ENCODE results near the gene RTN4R. TPM values are rescaled to one million over a fixed set of nuclear protein-coding genes. Genes with fewer than 3 reads are reported as not detected.

RTN4R gene
- total and polyA plus RNA-seq, 2 of the 4 experiments (the other 2 are of a cell fraction) = 0.18 to 0.94 TPM

DNA sequence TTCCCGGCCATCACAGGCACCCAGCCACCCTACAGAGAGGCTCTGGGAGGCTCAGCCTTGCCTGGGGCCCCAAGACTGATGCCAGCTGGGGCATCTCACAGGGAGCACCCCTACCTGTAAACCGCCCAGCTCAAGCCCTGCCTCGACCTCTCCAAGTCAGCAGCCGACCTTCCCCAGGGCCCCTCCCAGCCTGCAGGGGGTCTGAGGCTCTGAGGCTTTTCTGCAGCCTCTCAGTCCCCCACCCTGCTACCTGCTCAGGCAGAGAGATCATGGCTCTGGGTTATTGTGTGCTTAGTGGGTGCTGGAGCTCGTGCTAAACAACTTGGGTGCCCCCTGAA lies 23.1 kb upstream of the RTN4R start:
- no peak overlapping the region for H3K18ac ChIP-seq (ENCODE audit: low read depth, low read length)
- no CpG with 5 or more reads among the region's 5 CpGs for WGBS, 2 experiments (ENCODE audit: extremely low coverage in 2 of 2, insufficient read length in 1 of 2)
- no peaks in the 10 kb centered on the region for H4K20me1 ChIP-seq (ENCODE audit: insufficient read depth, low read length)
- H3K9me3 ChIP-seq (ENCODE audit: control insufficient read depth, insufficient read depth, low read length) = no peaks in the 10 kb centered on the region
- dilution Hi-C loops (cut with HindIII; ENCODE audit: low sequenced_read_pairs, unreplicated experiment) (no loop called here), in situ Hi-C loops (cut with MboI; ENCODE audit: low sequenced_read_pairs) (loop anchor here (5.0 kb wide), 1 partner anchor 134 kb away; no protein-coding TSS in a partner anchor), intact Hi-C loops (cut with micrococcal nuclease) (no loop called here)
- H4K91ac ChIP-seq (ENCODE audit: insufficient read depth, low read depth, low read length) = no peak overlapping the region
- peaks cover 56% of the 10 kb centered on the region for H3K27me3 ChIP-seq (ENCODE audit: control insufficient read depth, insufficient read depth, low read length)
- H3K79me1 ChIP-seq (ENCODE audit: low read depth in 1 of 2, low read length in 2 of 2) = no peaks in the 10 kb centered on the region
- H3K4me1 ChIP-seq (ENCODE audit: control insufficient read depth, insufficient read depth, low read length) = no peaks in the 10 kb centered on the region
- no peak overlapping the region for H3K23ac ChIP-seq (ENCODE audit: low read depth, low read length)
- H3K27ac ChIP-seq (ENCODE audit: insufficient read depth, low read length) = no peak overlapping the region
- no peak overlapping the region for H3K4me3 ChIP-seq (ENCODE audit: insufficient read depth, low read depth, low read length)
- no peak overlapping the region for H3K14ac ChIP-seq (replicated peaks; ENCODE audit: low read depth, low read length)
- H2AK9ac ChIP-seq (replicated peaks; ENCODE audit: low read depth, low read length, poor library complexity) = no peak overlapping the region
- no peak overlapping the region for H3K9ac ChIP-seq (ENCODE audit: low read depth, low read length)
- H4K5ac ChIP-seq (ENCODE audit: low read depth, low read length) = no peak overlapping the region
- TF ChIP-seq, protein P1, sequence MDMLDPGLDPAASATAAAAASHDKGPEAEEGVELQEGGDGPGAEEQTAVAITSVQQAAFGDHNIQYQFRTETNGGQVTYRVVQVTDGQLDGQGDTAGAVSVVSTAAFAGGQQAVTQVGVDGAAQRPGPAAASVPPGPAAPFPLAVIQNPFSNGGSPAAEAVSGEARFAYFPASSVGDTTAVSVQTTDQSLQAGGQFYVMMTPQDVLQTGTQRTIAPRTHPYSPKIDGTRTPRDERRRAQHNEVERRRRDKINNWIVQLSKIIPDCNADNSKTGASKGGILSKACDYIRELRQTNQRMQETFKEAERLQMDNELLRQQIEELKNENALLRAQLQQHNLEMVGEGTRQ (IDR thresholded peaks at IDR 0.05; ENCODE audit: low read depth, low read length) = no peak
- TF ChIP-seq MAZ (IDR thresholded peaks at IDR 0.05; ENCODE audit: borderline replicate concordance, low read depth, low read length) (no peak), POLR2A (IDR thresholded peaks at IDR 0.05; ENCODE audit: low read depth, low read length) (no peak)
- ATAC-seq (ENCODE audit: low read depth) = no peak
- no peak overlapping the region for H2BK15ac ChIP-seq (ENCODE audit: low read depth, low read length)
- no peaks in the 10 kb centered on the region for H3K36me3 ChIP-seq (ENCODE audit: control insufficient read depth, insufficient read depth, low read length)
- no peak overlapping the region for H3K56ac ChIP-seq (ENCODE audit: extremely low read depth, insufficient read depth, low read length)
- no peak overlapping the region for H2BK5ac ChIP-seq (ENCODE audit: low read depth, low read length, poor library complexity, severe bottlenecking)
- CTCF ChIA-PET = no interaction called here
- H2AFZ ChIP-seq (replicated peaks; ENCODE audit: low read length, poor library complexity) = peak overlapping the region; percentile 58
- no peak overlapping the region for H4K8ac ChIP-seq (ENCODE audit: low read depth in 2 of 2, low read length in 2 of 2)
- no peak overlapping the region for H2BK120ac ChIP-seq (ENCODE audit: low read depth, low read length)
- no TSS peak for BruUV-seq (replicated peaks)
- H2AK5ac ChIP-seq (ENCODE audit: low read depth, low read length) = no peak overlapping the region
- no peak overlapping the region for H2BK20ac ChIP-seq (ENCODE audit: low read depth, low read length)
- DNase-seq = no peak
- no peaks in the 10 kb centered on the region for H3K9me1 ChIP-seq (ENCODE audit: insufficient read depth, low read length)
- H3K4ac ChIP-seq (ENCODE audit: low read depth, low read length) = no peak overlapping the region
- POLR2A ChIA-PET (ENCODE audit: unreplicated experiment) = no interaction called here
- H3K4me2 ChIP-seq (ENCODE audit: low read depth, low read length) = no peak overlapping the region

Data from IMR-90 (cell line).